Measurements from ENCODE around the gene TSPAN16. TPM values are rescaled to one million over a fixed set of nuclear protein-coding genes. Genes with fewer than 3 reads are reported as not detected.
A peak's percentile ranks its signal among the peaks of the same experiment; 100 is the strongest.

The TSPAN16 gene
- total and polyA plus RNA-seq, 10 donors, result not detected

DNA sequence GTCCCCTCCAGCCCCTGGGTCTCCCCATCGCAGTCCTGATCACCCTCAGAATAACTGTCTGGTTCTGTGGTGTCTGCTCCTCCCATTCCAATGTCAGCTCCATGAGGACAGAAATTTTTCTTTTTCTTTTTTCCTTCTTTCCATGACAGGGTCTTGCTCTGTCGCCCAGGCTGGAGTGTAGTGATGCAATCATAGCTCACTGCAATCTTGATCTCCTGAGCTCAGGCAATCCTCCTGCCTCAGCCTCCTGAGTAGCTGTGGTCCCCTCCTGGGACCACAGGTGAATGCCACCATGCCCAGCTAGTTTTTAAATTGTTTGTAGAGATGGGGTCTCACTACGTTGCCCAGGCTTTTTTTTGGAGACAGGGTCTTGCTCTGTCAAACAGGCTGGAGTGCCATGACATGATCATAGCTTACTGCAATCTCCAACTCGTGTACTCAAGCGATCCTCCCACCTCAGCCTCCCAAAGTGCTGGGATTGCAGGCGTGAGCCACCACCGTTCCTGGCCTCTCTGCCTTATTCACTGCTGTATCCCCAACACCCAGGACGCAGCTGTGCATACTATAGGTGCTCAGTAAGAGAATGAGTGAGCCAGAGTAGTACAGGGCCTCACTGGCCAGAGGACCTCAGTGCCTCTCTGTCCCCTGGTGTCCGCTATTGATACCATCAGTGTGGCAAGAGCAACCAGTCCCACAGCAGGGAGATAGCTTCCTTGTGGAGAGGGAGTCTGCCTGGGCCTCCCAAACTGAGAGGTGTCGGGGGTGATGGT, 28.5 kb upstream of the TSPAN16 start:
- no peak for TF ChIP-seq POLR2A (IDR thresholded peaks at IDR 0.05)
- no peak for TF ChIP-seq POLR2AphosphoS5 (IDR thresholded peaks at IDR 0.05)
- TF ChIP-seq, protein P1, sequence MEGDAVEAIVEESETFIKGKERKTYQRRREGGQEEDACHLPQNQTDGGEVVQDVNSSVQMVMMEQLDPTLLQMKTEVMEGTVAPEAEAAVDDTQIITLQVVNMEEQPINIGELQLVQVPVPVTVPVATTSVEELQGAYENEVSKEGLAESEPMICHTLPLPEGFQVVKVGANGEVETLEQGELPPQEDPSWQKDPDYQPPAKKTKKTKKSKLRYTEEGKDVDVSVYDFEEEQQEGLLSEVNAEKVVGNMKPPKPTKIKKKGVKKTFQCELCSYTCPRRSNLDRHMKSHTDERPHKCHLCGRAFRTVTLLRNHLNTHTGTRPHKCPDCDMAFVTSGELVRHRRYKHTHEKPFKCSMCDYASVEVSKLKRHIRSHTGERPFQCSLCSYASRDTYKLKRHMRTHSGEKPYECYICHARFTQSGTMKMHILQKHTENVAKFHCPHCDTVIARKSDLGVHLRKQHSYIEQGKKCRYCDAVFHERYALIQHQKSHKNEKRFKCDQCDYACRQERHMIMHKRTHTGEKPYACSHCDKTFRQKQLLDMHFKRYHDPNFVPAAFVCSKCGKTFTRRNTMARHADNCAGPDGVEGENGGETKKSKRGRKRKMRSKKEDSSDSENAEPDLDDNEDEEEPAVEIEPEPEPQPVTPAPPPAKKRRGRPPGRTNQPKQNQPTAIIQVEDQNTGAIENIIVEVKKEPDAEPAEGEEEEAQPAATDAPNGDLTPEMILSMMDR (IDR thresholded peaks at IDR 0.05 in 8 of 11, conservative IDR thresholded peaks at IDR 0.05 in 3 of 11), result no peak
- Histone ChIP-seq H3K27ac (peak overlapping the region in 2 of 8 donors; percentile 70 to 78), H3K9me3 (no peaks in the 10 kb centered on the region), H3K36me3 (no peaks in the 10 kb centered on the region), H3K4me3 (no peak overlapping the region), H3K27me3 (replicated peaks in 1 of 7) (peaks cover 0 to 49% (median 0%) of the 10 kb centered on the region in 7 donors), H3K4me1 (peaks cover 0 to 42% (median 29%) of the 10 kb centered on the region in 6 donors)
- WGBS, 5 donors, result 87 to 94% (median 92%) methylated on average over 10 of the region's 10 CpGs
- intact Hi-C loops (cut with DNase I; ENCODE audit: low total_unique reads), result no loop called here
- no peak for DNase-seq

GRCh38 chr19:11268783-11269267, 27.1 kb upstream of the TSPAN16 start:
- Histone ChIP-seq H3K36me3 (no peaks in the 10 kb centered on the region), H3K4me1 (peaks cover 0 to 43% (median 21%) of the 10 kb centered on the region in 6 donors), H3K9me3 (no peaks in the 10 kb centered on the region), H3K27ac (peak overlapping the region; percentile 69 to 86 (median 75)), H3K27me3 (replicated peaks in 1 of 7) (peaks cover 0 to 36% (median 0%) of the 10 kb centered on the region in 7 donors), H3K4me3 (no peak overlapping the region)
- DNase-seq, result peak; percentile 80
- intact Hi-C loops (cut with DNase I; ENCODE audit: low total_unique reads), result no loop called here
- 19 to 29% (median 22%) methylated on average over 10 of the region's 10 CpGs for WGBS, 5 donors
- peak; percentile 41 to 90 (median 85) for TF ChIP-seq POLR2AphosphoS5 (IDR thresholded peaks at IDR 0.05)
- TF ChIP-seq POLR2A (IDR thresholded peaks at IDR 0.05), result no peak

DNA sequence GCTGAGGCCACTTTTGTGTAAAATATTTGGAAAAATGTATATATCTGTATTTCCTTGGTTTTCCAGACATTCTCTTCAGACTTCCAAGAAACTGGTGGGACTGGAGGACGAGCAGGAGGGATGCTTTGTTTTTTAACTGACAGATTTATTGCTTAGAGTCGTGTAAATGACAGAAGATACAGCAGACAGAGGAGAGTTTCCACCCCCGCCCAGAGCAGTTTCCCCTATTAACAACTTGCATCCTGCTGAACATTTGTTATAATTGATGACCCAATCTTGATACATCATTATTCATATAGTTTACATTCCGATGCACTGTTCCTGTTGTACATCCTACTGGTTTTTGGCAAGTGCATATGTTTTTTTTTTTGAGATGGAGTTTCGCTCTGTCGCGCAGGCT, 26.6 kb upstream of the TSPAN16 start:
- intact Hi-C loops (cut with DNase I; ENCODE audit: low total_unique reads), result no loop called here
- WGBS, 5 donors, result 12 to 37% (median 29%) methylated on average over 7 of the region's 7 CpGs
- peaks cover 0 to 36% (median 0%) of the 10 kb centered on the region in 7 donors for H3K27me3 ChIP-seq (replicated peaks in 1 of 7)
- DNase-seq, result no peak
- H3K4me1 ChIP-seq, result peaks cover 0 to 37% (median 17%) of the 10 kb centered on the region in 6 donors
- no peaks in the 10 kb centered on the region for H3K9me3 ChIP-seq
- no peak for TF ChIP-seq POLR2A (IDR thresholded peaks at IDR 0.05)
- no peak overlapping the region for H3K4me3 ChIP-seq
- H3K27ac ChIP-seq, result peak overlapping the region; percentile 69 to 86 (median 75)
- no peaks in the 10 kb centered on the region for H3K36me3 ChIP-seq

GRCh38 chr19:11273296-11273695, 22.7 kb upstream of the TSPAN16 start:
- no peak overlapping the region for H3K27ac ChIP-seq
- no peak overlapping the region for H3K4me3 ChIP-seq
- H3K36me3 ChIP-seq, result no peaks in the 10 kb centered on the region
- no peak for DNase-seq
- 61 to 82% (median 68%) methylated on average over 2 of the region's 2 CpGs for WGBS, 5 donors
- peaks cover 0 to 42% (median 0%) of the 10 kb centered on the region in 7 donors for H3K27me3 ChIP-seq (replicated peaks in 1 of 7)
- no peaks in the 10 kb centered on the region for H3K9me3 ChIP-seq
- no peak for TF ChIP-seq POLR2AphosphoS5 (IDR thresholded peaks at IDR 0.05)
- TF ChIP-seq POLR2A (IDR thresholded peaks at IDR 0.05), result no peak
- TF ChIP-seq, protein P1 (IDR thresholded peaks at IDR 0.05 in 8 of 11, conservative IDR thresholded peaks at IDR 0.05 in 3 of 11), result no peak
- peaks cover 0 to 27% (median 10%) of the 10 kb centered on the region in 6 donors for H3K4me1 ChIP-seq
- intact Hi-C loops (cut with DNase I; ENCODE audit: low total_unique reads), result no loop called here

DNA sequence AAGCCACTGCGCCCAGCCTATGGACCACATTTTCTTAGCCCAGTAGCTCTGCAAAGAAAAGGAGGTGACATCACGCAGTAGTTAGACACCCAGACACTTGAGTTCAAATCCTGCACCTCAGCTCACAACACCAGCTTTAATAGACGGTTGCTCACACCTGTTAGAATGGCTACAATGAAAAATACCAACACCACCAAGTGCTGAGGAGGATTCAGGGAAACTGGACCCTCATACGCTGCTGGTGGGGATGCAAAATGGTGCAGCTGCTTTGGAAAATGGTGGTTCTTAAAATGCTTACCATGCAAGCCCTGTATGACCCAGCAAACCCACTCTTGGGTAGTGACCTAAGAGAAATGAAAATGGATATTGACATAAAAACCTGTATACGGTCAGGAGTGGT, 22.0 kb upstream of the TSPAN16 start:
- peaks cover 0 to 42% (median 0%) of the 10 kb centered on the region in 7 donors for H3K27me3 ChIP-seq (replicated peaks in 1 of 7)
- no peak overlapping the region for H3K27ac ChIP-seq
- no peak overlapping the region for H3K4me3 ChIP-seq
- H3K36me3 ChIP-seq, result no peaks in the 10 kb centered on the region
- intact Hi-C loops (cut with DNase I; ENCODE audit: low total_unique reads), result no loop called here
- WGBS, 5 donors, result 71 to 90% (median 79%) methylated on average over 5 of the region's 5 CpGs
- H3K9me3 ChIP-seq, result peaks cover 0 to 2% (median 0%) of the 10 kb centered on the region in 8 donors
- H3K4me1 ChIP-seq, result peaks cover 0 to 21% (median 5%) of the 10 kb centered on the region in 6 donors
- TF ChIP-seq, protein P1 (IDR thresholded peaks at IDR 0.05 in 8 of 11, conservative IDR thresholded peaks at IDR 0.05 in 3 of 11), result no peak
- no peak for TF ChIP-seq POLR2AphosphoS5 (IDR thresholded peaks at IDR 0.05)
- TF ChIP-seq POLR2A (IDR thresholded peaks at IDR 0.05), result no peak
- no peak for DNase-seq

All from spleen (tissue), 11 donors.